NB4 (cell line): ENCODE results near the gene PTPMT1.
A peak's percentile ranks its signal among the peaks of the same experiment; 100 is the strongest.
"Not testable (repeated sequence)": the region's sequence is repeated elsewhere in the genome, so short reads cannot be mapped to it uniquely, and the experiment has no call there.

Source experiments
- DNase-seq: peaks from one replicate; pipeline ENCODE4 v3.0.0; 2010; ENCODE audit warnings: low read depth
- H3K4me3 ChIP-seq: one replicate; pipeline ENCODE4 v1.5.1; 2011; ENCODE audit warnings: mild to moderate bottlenecking, low read depth, low read length, moderate library complexity
- CTCF ChIP-seq: IDR thresholded peaks from one replicate; pipeline ENCODE4 v1.5.1; 2012; ENCODE audit warnings: low read depth, low read length
- MAX ChIP-seq: IDR thresholded peaks from 2 replicates; pipeline ENCODE4 v1.6.1; 2011; ENCODE audit warnings: low read depth, low read length
- MYC ChIP-seq: IDR thresholded peaks from 2 replicates; pipeline ENCODE4 v1.6.1; 2011; ENCODE audit warnings: low read depth, low read length
- POLR2A ChIP-seq: IDR thresholded peaks from 2 replicates; pipeline ENCODE4 v1.6.1; 2011; ENCODE audit warnings: mild to moderate bottlenecking; ENCODE audit not compliant: insufficient read length; ENCODE audit errors: extremely low read depth

PTPMT1 gene

GRCh38 chr11:47539681-47540039, 25.7 kb upstream of the PTPMT1 start:
- no peak overlapping the region for H3K4me3 ChIP-seq
- DNase-seq: no peak
- TF ChIP-seq MAX (no peak), CTCF (no peak)

GRCh38 chr11:47541070-47541469, 24.3 kb upstream of the PTPMT1 start:
- DNase-seq: no peak
- H3K4me3 ChIP-seq: no peak overlapping the region
- TF ChIP-seq POLR2A (no peak), MAX (no peak), CTCF (no peak), MYC (no peak)

- no peak for DNase-seq
- no peak for TF ChIP-seq CTCF
- TF ChIP-seq POLR2A: no peak
- no peak for TF ChIP-seq MYC
- no peak overlapping the region for H3K4me3 ChIP-seq
Measured at GRCh38 chr11:47545298-47545697, 20.1 kb upstream of the PTPMT1 start.

GRCh38 chr11:47546274-47546673, 19.1 kb upstream of the PTPMT1 start:
- not testable (repeated sequence) for H3K4me3 ChIP-seq, DNase-seq

GRCh38 chr11:47550288-47551047, 14.9 kb upstream of the PTPMT1 start:
- no peak for TF ChIP-seq MYC
- TF ChIP-seq CTCF: no peak
- no peak for TF ChIP-seq POLR2A
- TF ChIP-seq MAX: no peak
- peak overlapping the region; percentile 77 for H3K4me3 ChIP-seq
- DNase-seq: peak; percentile 20

GRCh38 chr11:47551086-47551485, 14.3 kb upstream of the PTPMT1 start:
- peak; percentile 44 for TF ChIP-seq CTCF
- TF ChIP-seq MAX: no peak
- peak; percentile 62 for DNase-seq
- H3K4me3 ChIP-seq: peak overlapping the region; percentile 77
